GM21786 (cell line): ENCODE results near the gene RBMS2.

ENCODE experiments used
- ATAC-seq: cut with Tn5 transposase; IDR thresholded peaks from one replicate; pipeline ENCODE4 v1.9.1; 2021; ENCODE audit not compliant: unreplicated experiment

RBMS2 gene

GRCh38 chr12:56578983-56579546, 57.4 kb downstream of the RBMS2 start:
- ATAC-seq, result no peak

GRCh38 chr12:56581418-56582145, 60.0 kb downstream of the RBMS2 start:
- ATAC-seq, result no peak

GRCh38 chr12:56585098-56585497, 63.5 kb downstream of the RBMS2 start:
- no peak for ATAC-seq

- ATAC-seq, result no peak
Observed at GRCh38 chr12:56589783-56590182, 68.2 kb downstream of the RBMS2 start.

- no peak for ATAC-seq
Observed at GRCh38 chr12:56590237-56590830, 68.7 kb downstream of the RBMS2 start.

GRCh38 chr12:56591126-56591525, 69.5 kb downstream of the RBMS2 start:
- no peak for ATAC-seq

- no peak for ATAC-seq
Observed at GRCh38 chr12:56591961-56592360, 70.3 kb downstream of the RBMS2 start.

- ATAC-seq, result peak; percentile 43
Observed at GRCh38 chr12:56593909-56594621, 72.4 kb downstream of the RBMS2 start.

GRCh38 chr12:56596815-56597214, 75.2 kb downstream of the RBMS2 start:
- no peak for ATAC-seq

- ATAC-seq, result no peak
Observed at GRCh38 chr12:56599041-56599440, 77.4 kb downstream of the RBMS2 start.

- ATAC-seq, result no peak
Observed at GRCh38 chr12:56599797-56600196, 78.2 kb downstream of the RBMS2 start.

- ATAC-seq, result no peak
Observed at GRCh38 chr12:56600753-56601152, 79.1 kb downstream of the RBMS2 start.

- ATAC-seq, result no peak
Observed at GRCh38 chr12:56601503-56601902, 79.9 kb downstream of the RBMS2 start.

- ATAC-seq, result no peak
Observed at GRCh38 chr12:56602239-56602638, 80.6 kb downstream of the RBMS2 start.

GRCh38 chr12:56604355-56604754, 82.7 kb downstream of the RBMS2 start:
- no peak for ATAC-seq

GRCh38 chr12:56614627-56615026, 93.0 kb downstream of the RBMS2 start:
- no peak for ATAC-seq

GRCh38 chr12:56616244-56616643, 94.6 kb downstream of the RBMS2 start:
- ATAC-seq, result no peak

- no peak for ATAC-seq
Observed at GRCh38 chr12:56616925-56617324, 95.3 kb downstream of the RBMS2 start.

- ATAC-seq, result no peak
Observed at GRCh38 chr12:56622535-56622934, 100.9 kb downstream of the RBMS2 start.

GRCh38 chr12:56626701-56627100, 105.1 kb downstream of the RBMS2 start:
- ATAC-seq, result no peak

GRCh38 chr12:56628671-56629458, 107.2 kb downstream of the RBMS2 start:
- ATAC-seq, result no peak
